ENCODE measurements around the gene MEMO1.

DNA sequence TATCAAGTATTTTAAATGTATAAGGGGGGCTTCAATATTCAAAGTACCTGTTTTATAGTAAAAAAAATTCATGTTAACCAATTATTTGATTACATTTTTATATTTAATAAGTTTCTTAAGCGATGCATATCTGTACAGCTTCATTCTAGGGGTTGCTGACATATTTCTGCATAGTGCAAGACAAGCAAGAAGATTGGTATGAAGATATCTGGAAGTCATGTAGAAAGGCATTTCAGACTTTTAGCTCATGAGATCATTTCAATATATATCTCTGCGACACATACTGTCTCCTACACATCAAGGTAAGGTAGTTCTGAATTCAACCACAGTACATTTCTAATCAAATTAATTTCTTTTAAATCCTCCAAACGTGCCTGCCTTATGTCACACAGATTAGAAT lies 73.1 kb downstream of the MEMO1 start:
- no peak for TF ChIP-seq POLR2AphosphoS5 (IDR thresholded peaks at IDR 0.05)
- TF ChIP-seq POLR2A (IDR thresholded peaks at IDR 0.05): no peak
- no peak for TF ChIP-seq CTCF (IDR thresholded peaks at IDR 0.05)
